ENCODE data around the gene SAMD13. TPM values are rescaled to one million over a fixed set of nuclear protein-coding genes. Genes with fewer than 3 reads are reported as not detected.

SAMD13 gene
- total and polyA plus RNA-seq, 2 of the 8 experiments (the other 6 are each of a cell fraction or from before 2014, with no cell fraction given), result 0.86 to 2.3 TPM

DNA sequence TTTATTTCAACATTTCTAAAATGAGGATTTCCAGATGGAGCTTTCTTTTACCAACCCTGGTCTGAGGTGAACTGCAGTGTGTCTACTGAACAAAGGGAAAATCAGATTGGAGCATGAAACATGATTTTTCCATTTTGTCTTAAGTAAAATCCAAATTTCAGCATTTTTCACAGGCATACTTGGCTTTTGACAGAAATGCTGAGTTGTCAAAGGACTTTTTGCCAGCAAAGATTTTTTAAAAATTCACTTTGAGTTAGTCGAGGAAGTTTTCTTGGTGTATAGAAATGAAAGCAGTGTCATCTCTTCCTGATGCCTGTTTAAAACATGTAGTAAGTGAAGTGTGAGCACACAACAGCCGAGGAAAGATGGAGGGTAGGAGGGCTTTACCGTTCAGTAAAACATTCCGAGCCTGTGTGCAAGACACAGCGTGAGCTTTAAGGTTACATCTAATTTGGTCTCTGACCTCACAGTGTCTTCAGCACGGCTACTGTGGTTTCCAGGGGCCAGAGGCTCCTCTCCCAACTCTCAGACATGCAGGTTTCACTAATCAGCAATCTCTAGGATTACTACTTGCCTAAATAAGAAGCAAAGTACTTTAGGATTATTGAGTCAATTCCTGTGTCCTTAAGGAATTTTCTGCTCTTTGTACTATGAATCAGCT lies 45.9 kb downstream of the SAMD13 start (continued):
- no peak for TF ChIP-seq RXRA (IDR thresholded peaks at IDR 0.05; ENCODE audit: insufficient read depth, low read depth, low read length)
- no peak for TF ChIP-seq PHF8 (conservative IDR thresholded peaks at IDR 0.05; ENCODE audit: low read depth, low read length)
- no peak for TF ChIP-seq MAFK (IDR thresholded peaks at IDR 0.05; ENCODE audit: low read depth, low read length)
- TF ChIP-seq TEAD4 (IDR thresholded peaks at IDR 0.05; ENCODE audit: low read depth, low read length), result no peak
